Measurements from ENCODE around the gene DNAH1.

DNAH1 gene

DNA sequence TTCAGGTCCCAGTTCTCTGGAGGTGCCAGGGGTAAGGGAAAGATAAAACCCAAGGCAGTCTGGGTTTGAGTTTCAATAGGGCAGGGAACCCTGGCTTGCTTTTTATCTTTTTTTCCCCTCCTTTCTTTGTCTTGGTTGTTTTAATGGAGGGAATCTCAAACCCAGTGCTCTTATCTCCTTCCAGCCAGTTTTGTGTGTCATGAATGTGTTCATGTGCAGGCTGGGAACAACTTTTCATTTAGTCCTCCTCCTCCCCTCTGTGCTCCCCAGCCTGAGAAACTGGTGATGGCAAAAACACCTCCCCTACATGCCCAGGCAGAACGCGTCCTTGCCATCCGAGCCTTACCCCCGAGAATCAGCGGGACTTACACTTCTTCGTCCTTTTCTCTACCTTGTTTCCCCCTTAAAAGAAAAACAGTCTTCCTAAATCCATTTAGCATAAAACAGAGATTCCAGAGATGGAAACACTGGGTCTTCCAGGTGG lies 117.9 kb downstream of the DNAH1 start:
- no peak overlapping the region for H3K23ac ChIP-seq (ENCODE audit: low read length in 2 of 2)
- H2AFZ ChIP-seq (ENCODE audit: low read depth, low read length): no peak overlapping the region
- no peak overlapping the region for H4K91ac ChIP-seq (ENCODE audit: low read length)
- no peak overlapping the region for H3K4ac ChIP-seq (ENCODE audit: low read depth in 1 of 2, low read length in 2 of 2)
- 96% methylated on average over 6 of the region's 6 CpGs for WGBS
- no peak overlapping the region for H2AK5ac ChIP-seq (ENCODE audit: low read length, severe bottlenecking)
- no peak overlapping the region for H3K14ac ChIP-seq (ENCODE audit: low read length in 2 of 2)
- DNase-seq: no peak
- H2BK12ac ChIP-seq (ENCODE audit: low read length in 2 of 2): no peak overlapping the region
- peaks cover 2% of the 10 kb centered on the region for H3K4me1 ChIP-seq (ENCODE audit: control insufficient read depth, insufficient read depth, low read depth, low read length)
- no peak overlapping the region for H3K4me3 ChIP-seq (ENCODE audit: insufficient read depth in 1 of 2, low read depth in 1 of 2, low read length in 2 of 2)
- no peak overlapping the region for H4K8ac ChIP-seq (ENCODE audit: low read length)
- no peak overlapping the region for H2BK15ac ChIP-seq (ENCODE audit: low read depth, poor library complexity, severe bottlenecking)
- H3K9me3 ChIP-seq (ENCODE audit: control insufficient read depth, low read length): no peaks in the 10 kb centered on the region
- H2BK5ac ChIP-seq (ENCODE audit: low read depth, low read length, poor library complexity, severe bottlenecking): no peak overlapping the region
- peaks cover 10 to 35% of the 10 kb centered on the region in 2 experiments for H3K27me3 ChIP-seq (ENCODE audit: control insufficient read depth in 1 of 2, insufficient read depth in 1 of 2, low read length in 2 of 2)
- H3K36me3 ChIP-seq (ENCODE audit: control insufficient read depth in 1 of 2, insufficient read depth in 2 of 2, low read depth in 1 of 2, low read length in 2 of 2): no peaks in the 10 kb centered on the region
- H3K4me2 ChIP-seq (ENCODE audit: low read length, poor library complexity, severe bottlenecking): no peak overlapping the region
- no peak overlapping the region for H3K18ac ChIP-seq (ENCODE audit: low read depth in 1 of 2, low read length in 2 of 2)
- H3K27ac ChIP-seq (ENCODE audit: low read length, poor library complexity, severe bottlenecking): no peak overlapping the region
- no peaks in the 10 kb centered on the region for H3K79me1 ChIP-seq (replicated peaks; ENCODE audit: low read length, poor library complexity, severe bottlenecking)
- no peak overlapping the region for H2BK120ac ChIP-seq (ENCODE audit: low read depth, low read length)
- no peak overlapping the region for H3K9ac ChIP-seq (ENCODE audit: low read length)

DNA sequence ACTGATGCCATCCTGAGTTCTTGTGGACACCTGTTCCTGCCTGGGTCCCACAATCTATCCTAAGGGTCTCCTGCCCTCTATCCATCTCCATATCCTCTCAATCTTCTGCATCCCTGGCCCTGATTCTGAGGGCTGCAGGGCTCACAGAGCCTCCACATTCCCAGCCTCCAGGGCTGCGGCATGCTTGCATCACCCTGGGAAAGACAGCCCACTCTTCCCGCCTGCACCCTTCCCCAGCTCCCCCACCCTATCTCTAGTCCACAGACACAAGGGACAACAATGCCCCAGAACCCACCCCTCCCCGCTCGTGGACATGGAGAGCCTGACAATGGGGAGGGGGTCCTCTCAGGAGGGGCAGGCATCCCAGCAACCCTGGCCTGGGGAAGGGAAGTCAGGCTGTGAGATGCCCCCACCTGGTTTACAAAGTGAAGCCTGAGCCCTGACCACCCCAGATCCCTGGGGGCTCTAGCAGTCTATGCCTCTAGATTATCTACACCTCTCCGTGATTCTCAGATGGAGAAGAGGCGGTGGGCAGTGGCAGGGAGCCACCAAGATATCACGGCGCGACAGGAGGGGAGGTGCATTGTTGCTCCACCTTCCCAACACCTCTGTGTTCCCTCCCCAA lies 118.5 kb downstream of the DNAH1 start:
- H3K27me3 ChIP-seq (ENCODE audit: control insufficient read depth in 1 of 2, insufficient read depth in 1 of 2, low read length in 2 of 2): peaks cover 10 to 35% of the 10 kb centered on the region in 2 experiments
- no peak overlapping the region for H3K4me3 ChIP-seq (ENCODE audit: insufficient read depth in 1 of 2, low read depth in 1 of 2, low read length in 2 of 2)
- H2BK15ac ChIP-seq (ENCODE audit: low read depth, poor library complexity, severe bottlenecking): no peak overlapping the region
- H3K36me3 ChIP-seq (ENCODE audit: control insufficient read depth in 1 of 2, insufficient read depth in 2 of 2, low read depth in 1 of 2, low read length in 2 of 2): no peaks in the 10 kb centered on the region
- H3K4ac ChIP-seq (ENCODE audit: low read depth in 1 of 2, low read length in 2 of 2): no peak overlapping the region
- H2AFZ ChIP-seq (ENCODE audit: low read depth, low read length): no peak overlapping the region
- no peak overlapping the region for H3K18ac ChIP-seq (ENCODE audit: low read depth in 1 of 2, low read length in 2 of 2)
- no peak overlapping the region for H2BK120ac ChIP-seq (ENCODE audit: low read depth, low read length)
- WGBS: 88% methylated on average over 8 of the region's 9 CpGs
- no peak overlapping the region for H3K4me2 ChIP-seq (ENCODE audit: low read length, poor library complexity, severe bottlenecking)
- no peak overlapping the region for H3K9ac ChIP-seq (ENCODE audit: low read length)
- H2AK5ac ChIP-seq (ENCODE audit: low read length, severe bottlenecking): no peak overlapping the region
- no peak overlapping the region for H2BK12ac ChIP-seq (ENCODE audit: low read length in 2 of 2)
- no peak overlapping the region for H2BK5ac ChIP-seq (ENCODE audit: low read depth, low read length, poor library complexity, severe bottlenecking)
- H3K14ac ChIP-seq (ENCODE audit: low read length in 2 of 2): no peak overlapping the region
- no peak overlapping the region for H4K91ac ChIP-seq (ENCODE audit: low read length)
- no peak overlapping the region for H3K23ac ChIP-seq (ENCODE audit: low read length in 2 of 2)
- H3K79me1 ChIP-seq (replicated peaks; ENCODE audit: low read length, poor library complexity, severe bottlenecking): no peaks in the 10 kb centered on the region
- H3K4me1 ChIP-seq (ENCODE audit: control insufficient read depth, insufficient read depth, low read depth, low read length): peaks cover 2% of the 10 kb centered on the region
- no peak overlapping the region for H4K8ac ChIP-seq (ENCODE audit: low read length)
- no peaks in the 10 kb centered on the region for H3K9me3 ChIP-seq (ENCODE audit: control insufficient read depth, low read length)
- no peak overlapping the region for H3K27ac ChIP-seq (ENCODE audit: low read length, poor library complexity, severe bottlenecking)
- DNase-seq: no peak

DNA sequence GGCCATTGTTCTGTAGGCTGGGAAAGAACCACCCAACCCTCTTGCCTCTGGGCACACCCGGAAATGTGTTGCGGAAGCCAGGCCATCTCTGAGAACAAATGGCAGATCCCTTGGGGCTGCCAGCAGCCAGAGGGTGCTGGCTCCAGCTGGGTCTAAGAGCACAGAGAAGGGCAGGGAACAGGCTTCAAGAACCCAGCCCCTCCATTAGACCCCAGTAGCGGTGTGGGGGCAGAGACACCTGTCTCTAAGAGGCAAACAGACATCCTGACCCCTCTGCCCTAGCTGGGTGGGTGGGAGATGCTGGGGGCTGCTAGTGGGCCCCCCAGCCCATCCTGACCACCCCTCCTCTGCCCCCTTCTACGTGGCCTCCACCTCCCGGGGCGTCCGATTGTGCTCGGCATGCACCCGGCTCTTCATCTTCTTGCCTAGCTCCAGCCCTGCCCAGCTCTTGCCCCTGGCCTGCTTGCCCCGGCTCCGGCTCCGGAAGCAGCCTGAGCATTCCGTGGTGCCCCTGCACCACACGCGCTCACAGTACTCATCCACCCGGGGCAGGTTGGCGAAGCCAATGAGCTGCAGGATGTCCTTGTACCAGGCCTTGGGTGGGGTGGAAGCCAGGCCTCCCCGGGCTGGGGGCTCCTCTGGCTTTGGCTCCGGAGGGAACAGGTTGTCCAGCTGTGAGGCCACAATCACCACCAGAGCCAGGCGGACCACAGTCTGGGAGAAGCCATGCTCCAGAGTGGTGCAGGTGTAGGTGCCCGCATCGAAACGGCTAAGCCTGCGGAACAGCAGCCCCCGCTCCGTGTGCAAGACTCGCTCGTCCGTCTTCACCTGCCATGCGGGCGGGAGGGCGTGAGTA lies 119.4 kb downstream of the DNAH1 start:
- Histone ChIP-seq H4K91ac (ENCODE audit: low read length) (no peak overlapping the region), H4K8ac (ENCODE audit: low read length) (no peak overlapping the region)
- 95% methylated on average over 32 of the region's 32 CpGs for WGBS

DNA sequence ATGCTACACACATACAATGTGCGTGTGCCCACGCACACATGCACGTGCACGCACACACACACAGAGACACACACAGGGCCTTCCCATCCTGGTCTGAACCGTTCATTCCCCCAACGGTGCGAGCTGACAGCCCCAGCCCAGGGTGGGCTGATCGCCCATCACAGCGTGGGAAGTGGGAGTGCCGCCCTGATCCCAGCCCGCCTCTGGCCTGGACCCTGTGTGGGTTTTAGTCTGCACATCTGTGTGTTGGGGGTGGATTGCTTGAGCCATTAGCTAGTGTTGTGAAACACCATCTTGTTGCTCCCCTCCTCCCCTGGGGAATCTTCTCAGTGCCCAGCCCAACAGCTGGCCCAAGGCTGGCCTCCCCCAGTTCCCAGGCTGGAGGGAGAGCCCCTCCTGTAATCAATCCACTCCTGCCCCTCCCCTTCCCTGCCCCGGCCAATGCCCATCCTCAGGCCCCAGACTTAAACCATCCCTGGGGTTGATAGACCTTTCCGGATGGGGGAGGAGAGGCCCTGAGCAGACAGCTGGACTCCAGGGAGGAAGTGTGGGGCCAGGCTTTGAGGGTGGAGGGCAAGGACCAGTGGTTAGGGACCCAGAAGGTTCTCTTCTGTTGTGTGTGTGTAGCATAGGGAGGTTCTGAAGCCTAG lies 120.5 kb downstream of the DNAH1 start:
- Histone ChIP-seq H3K4ac (ENCODE audit: low read depth in 1 of 2, low read length in 2 of 2) (no peak overlapping the region), H2BK120ac (ENCODE audit: low read depth, low read length) (no peak overlapping the region), H3K79me1 (replicated peaks; ENCODE audit: low read length, poor library complexity, severe bottlenecking) (no peaks in the 10 kb centered on the region), H3K36me3 (ENCODE audit: control insufficient read depth in 1 of 2, insufficient read depth in 2 of 2, low read depth in 1 of 2, low read length in 2 of 2) (no peaks in the 10 kb centered on the region), H3K4me1 (ENCODE audit: control insufficient read depth, insufficient read depth, low read depth, low read length) (peaks cover 2% of the 10 kb centered on the region), H3K18ac (ENCODE audit: low read depth in 1 of 2, low read length in 2 of 2) (peak overlapping the region; percentile 14 to 41), H3K9me3 (ENCODE audit: control insufficient read depth, low read length) (no peaks in the 10 kb centered on the region), H2BK15ac (ENCODE audit: low read depth, poor library complexity, severe bottlenecking) (peak overlapping the region; percentile 44), H3K27ac (ENCODE audit: low read length, poor library complexity, severe bottlenecking) (no peak overlapping the region), H3K4me3 (ENCODE audit: insufficient read depth in 1 of 2, low read depth in 1 of 2, low read length in 2 of 2) (no peak overlapping the region), H3K27me3 (ENCODE audit: control insufficient read depth in 1 of 2, insufficient read depth in 1 of 2, low read length in 2 of 2) (peaks cover 10 to 26% of the 10 kb centered on the region in 2 experiments), H3K9ac (ENCODE audit: low read length) (no peak overlapping the region), H3K14ac (ENCODE audit: low read length in 2 of 2) (peak overlapping the region in 1 of 2 experiments; percentile 1), H3K4me2 (ENCODE audit: low read length, poor library complexity, severe bottlenecking) (no peak overlapping the region), H2AFZ (ENCODE audit: low read depth, low read length) (no peak overlapping the region), H2BK5ac (ENCODE audit: low read depth, low read length, poor library complexity, severe bottlenecking) (no peak overlapping the region), H4K91ac (ENCODE audit: low read length) (no peak overlapping the region), H4K8ac (ENCODE audit: low read length) (peak overlapping the region; percentile 67), H3K23ac (ENCODE audit: low read length in 2 of 2) (no peak overlapping the region), H2BK12ac (ENCODE audit: low read length in 2 of 2) (peak overlapping the region in 1 of 2 experiments; percentile 49), H2AK5ac (ENCODE audit: low read length, severe bottlenecking) (no peak overlapping the region)
- WGBS: 96% methylated on average over 12 of the region's 13 CpGs
- peak; percentile 62 for DNase-seq

More for the DNA sequence above, 119.4 kb downstream of the DNAH1 start:
- Histone ChIP-seq H3K23ac (ENCODE audit: low read length in 2 of 2) (no peak overlapping the region), H2AK5ac (ENCODE audit: low read length, severe bottlenecking) (no peak overlapping the region), H2BK120ac (ENCODE audit: low read depth, low read length) (no peak overlapping the region), H3K4me1 (ENCODE audit: control insufficient read depth, insufficient read depth, low read depth, low read length) (peaks cover 2% of the 10 kb centered on the region), H3K18ac (ENCODE audit: low read depth in 1 of 2, low read length in 2 of 2) (no peak overlapping the region), H3K4me3 (ENCODE audit: insufficient read depth in 1 of 2, low read depth in 1 of 2, low read length in 2 of 2) (no peak overlapping the region), H3K9me3 (ENCODE audit: control insufficient read depth, low read length) (no peaks in the 10 kb centered on the region), H3K4ac (ENCODE audit: low read depth in 1 of 2, low read length in 2 of 2) (no peak overlapping the region), H2BK12ac (ENCODE audit: low read length in 2 of 2) (no peak overlapping the region), H2BK5ac (ENCODE audit: low read depth, low read length, poor library complexity, severe bottlenecking) (no peak overlapping the region), H2BK15ac (ENCODE audit: low read depth, poor library complexity, severe bottlenecking) (peak overlapping the region; percentile 16), H3K27me3 (ENCODE audit: control insufficient read depth in 1 of 2, insufficient read depth in 1 of 2, low read length in 2 of 2) (peaks cover 10 to 35% of the 10 kb centered on the region in 2 experiments), H2AFZ (ENCODE audit: low read depth, low read length) (no peak overlapping the region), H3K27ac (ENCODE audit: low read length, poor library complexity, severe bottlenecking) (no peak overlapping the region), H3K9ac (ENCODE audit: low read length) (no peak overlapping the region), H3K4me2 (ENCODE audit: low read length, poor library complexity, severe bottlenecking) (no peak overlapping the region), H3K36me3 (ENCODE audit: control insufficient read depth in 1 of 2, insufficient read depth in 2 of 2, low read depth in 1 of 2, low read length in 2 of 2) (no peaks in the 10 kb centered on the region), H3K14ac (ENCODE audit: low read length in 2 of 2) (no peak overlapping the region), H3K79me1 (replicated peaks; ENCODE audit: low read length, poor library complexity, severe bottlenecking) (no peaks in the 10 kb centered on the region)
- no peak for DNase-seq

Measured in mesenchymal stem cell (in vitro differentiated cells and primary cell).